Measurements from ENCODE around the gene CUEDC2.
A peak's percentile ranks its signal among the peaks of the same experiment; 100 is the strongest.

CUEDC2 gene

GRCh38 chr10:102376901-102377300 lies 55.5 kb downstream of the CUEDC2 start (continued):
- TF ChIP-seq, protein P1, sequence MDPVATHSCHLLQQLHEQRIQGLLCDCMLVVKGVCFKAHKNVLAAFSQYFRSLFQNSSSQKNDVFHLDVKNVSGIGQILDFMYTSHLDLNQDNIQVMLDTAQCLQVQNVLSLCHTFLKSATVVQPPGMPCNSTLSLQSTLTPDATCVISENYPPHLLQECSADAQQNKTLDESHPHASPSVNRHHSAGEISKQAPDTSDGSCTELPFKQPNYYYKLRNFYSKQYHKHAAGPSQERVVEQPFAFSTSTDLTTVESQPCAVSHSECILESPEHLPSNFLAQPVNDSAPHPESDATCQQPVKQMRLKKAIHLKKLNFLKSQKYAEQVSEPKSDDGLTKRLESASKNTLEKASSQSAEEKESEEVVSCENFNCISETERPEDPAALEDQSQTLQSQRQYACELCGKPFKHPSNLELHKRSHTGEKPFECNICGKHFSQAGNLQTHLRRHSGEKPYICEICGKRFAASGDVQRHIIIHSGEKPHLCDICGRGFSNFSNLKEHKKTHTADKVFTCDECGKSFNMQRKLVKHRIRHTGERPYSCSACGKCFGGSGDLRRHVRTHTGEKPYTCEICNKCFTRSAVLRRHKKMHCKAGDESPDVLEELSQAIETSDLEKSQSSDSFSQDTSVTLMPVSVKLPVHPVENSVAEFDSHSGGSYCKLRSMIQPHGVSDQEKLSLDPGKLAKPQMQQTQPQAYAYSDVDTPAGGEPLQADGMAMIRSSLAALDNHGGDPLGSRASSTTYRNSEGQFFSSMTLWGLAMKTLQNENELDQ (tag by site-specific recombination; IDR thresholded peaks at IDR 0.05; ENCODE audit: low read depth): no peak
- TF ChIP-seq ZNF274 (IDR thresholded peaks at IDR 0.05; ENCODE audit: low read length): no peak
- TF ChIP-seq ZNF274 (tag by site-specific recombination; IDR thresholded peaks at IDR 0.05; ENCODE audit: borderline replicate concordance): no peak
- TF ChIP-seq ZNF785 (tag by site-specific recombination; IDR thresholded peaks at IDR 0.05): no peak

DNA sequence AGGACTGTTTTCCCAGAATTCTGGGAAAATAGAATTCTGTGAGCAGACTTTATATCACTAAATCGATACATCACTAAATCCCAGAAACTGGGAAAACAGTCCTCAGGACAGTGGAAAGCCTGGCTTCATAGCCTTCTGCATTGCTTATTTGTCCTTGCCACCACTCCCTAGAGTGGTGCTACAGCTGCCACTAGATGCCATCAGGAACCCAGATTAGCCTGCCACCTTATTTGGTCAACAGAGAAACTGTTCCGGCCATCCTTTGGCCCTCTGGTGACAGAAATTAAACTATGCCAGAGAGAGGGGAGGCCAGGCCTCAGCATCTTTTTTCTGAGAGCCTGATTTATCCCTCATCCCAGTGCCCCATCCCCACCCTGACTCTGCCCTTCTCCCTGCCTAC lies 56.5 kb downstream of the CUEDC2 start:
- peaks cover 21 to 86% of the 10 kb centered on the region in 2 experiments for H3K36me3 ChIP-seq (ENCODE audit: control insufficient read depth in 2 of 2, insufficient read depth in 1 of 2, low read length in 2 of 2)
- H3K9me3 ChIP-seq (ENCODE audit: control insufficient read depth, insufficient read depth, low read depth, low read length): no peaks in the 10 kb centered on the region
- POLR2A ChIA-PET: no interaction called here
- no peak overlapping the region for H3K27ac ChIP-seq (ENCODE audit: extremely low read depth, low read depth, low read length)
- TF ChIP-seq CTCF (tag by site-specific recombination; IDR thresholded peaks at IDR 0.05): no peak; the same call in 1 of the 2 replicates
- TF ChIP-seq KLF9 (tag by site-specific recombination; IDR thresholded peaks at IDR 0.05; ENCODE audit: low read depth): no peak
- TF ChIP-seq ZNF302 (tag by site-specific recombination; IDR thresholded peaks at IDR 0.05; ENCODE audit: low read depth): no peak
- TF ChIP-seq ZNF19 (tag by site-specific recombination; IDR thresholded peaks at IDR 0.05; ENCODE audit: low read depth): no peak
- TF ChIP-seq ZNF560 (tag by site-specific recombination; IDR thresholded peaks at IDR 0.05; ENCODE audit: borderline replicate concordance): no peak
- no peak for TF ChIP-seq ZBTB8A (tag by site-specific recombination; IDR thresholded peaks at IDR 0.05)
- no peaks in the 10 kb centered on the region for H3K4me1 ChIP-seq (ENCODE audit: control insufficient read depth, insufficient read depth, low read length)
- CTCF ChIA-PET: interaction anchor here (0.7 to 1.9 kb wide), 4 partner anchors 18 to 146 kb away, joined by 3 to 10 read pairs (median 6); no protein-coding TSS in a partner anchor
- H3K4me3 ChIP-seq (ENCODE audit: low read depth, low read length): no peak overlapping the region

GRCh38 chr10:102375250-102375649 lies 57.1 kb downstream of the CUEDC2 start:
- Histone ChIP-seq H3K27ac (ENCODE audit: extremely low read depth, low read depth, low read length) (no peak overlapping the region), H3K36me3 (ENCODE audit: control insufficient read depth in 2 of 2, insufficient read depth in 1 of 2, low read length in 2 of 2) (peaks cover 24 to 86% of the 10 kb centered on the region in 2 experiments), H3K4me1 (ENCODE audit: control insufficient read depth, insufficient read depth, low read length) (no peaks in the 10 kb centered on the region), H3K4me3 (ENCODE audit: low read depth, low read length) (no peak overlapping the region), H3K9me3 (ENCODE audit: control insufficient read depth, insufficient read depth, low read depth, low read length) (no peaks in the 10 kb centered on the region)
- ChIA-PET CTCF (interaction anchor here (0.5 to 1.9 kb wide), 5 partner anchors 11 to 222 kb away, joined by 3 to 10 read pairs (median 5); no protein-coding TSS in a partner anchor), POLR2A (interaction anchor here (1.1 kb wide), 1 partner anchor 57 kb away, joined by 7 read pairs; no protein-coding TSS in a partner anchor)
- TF ChIP-seq ZEB2 (tag by site-specific recombination; IDR thresholded peaks at IDR 0.05) (no peak), ZNF580 (tag by site-specific recombination; IDR thresholded peaks at IDR 0.05) (no peak), CTCF (tag by site-specific recombination; IDR thresholded peaks at IDR 0.05) (0 out of 2 replicates have a peak, but pooled peaks have one; percentile 21), BCL11A (tag by site-specific recombination; IDR thresholded peaks at IDR 0.05; ENCODE audit: low read depth) (no peak)
- TF ChIP-seq, protein P2, sequence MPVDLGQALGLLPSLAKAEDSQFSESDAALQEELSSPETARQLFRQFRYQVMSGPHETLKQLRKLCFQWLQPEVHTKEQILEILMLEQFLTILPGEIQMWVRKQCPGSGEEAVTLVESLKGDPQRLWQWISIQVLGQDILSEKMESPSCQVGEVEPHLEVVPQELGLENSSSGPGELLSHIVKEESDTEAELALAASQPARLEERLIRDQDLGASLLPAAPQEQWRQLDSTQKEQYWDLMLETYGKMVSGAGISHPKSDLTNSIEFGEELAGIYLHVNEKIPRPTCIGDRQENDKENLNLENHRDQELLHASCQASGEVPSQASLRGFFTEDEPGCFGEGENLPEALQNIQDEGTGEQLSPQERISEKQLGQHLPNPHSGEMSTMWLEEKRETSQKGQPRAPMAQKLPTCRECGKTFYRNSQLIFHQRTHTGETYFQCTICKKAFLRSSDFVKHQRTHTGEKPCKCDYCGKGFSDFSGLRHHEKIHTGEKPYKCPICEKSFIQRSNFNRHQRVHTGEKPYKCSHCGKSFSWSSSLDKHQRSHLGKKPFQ (tag by site-specific recombination; IDR thresholded peaks at IDR 0.05): peak; percentile 49; the same call in 1 of the 2 replicates
- TF ChIP-seq, protein P3, sequence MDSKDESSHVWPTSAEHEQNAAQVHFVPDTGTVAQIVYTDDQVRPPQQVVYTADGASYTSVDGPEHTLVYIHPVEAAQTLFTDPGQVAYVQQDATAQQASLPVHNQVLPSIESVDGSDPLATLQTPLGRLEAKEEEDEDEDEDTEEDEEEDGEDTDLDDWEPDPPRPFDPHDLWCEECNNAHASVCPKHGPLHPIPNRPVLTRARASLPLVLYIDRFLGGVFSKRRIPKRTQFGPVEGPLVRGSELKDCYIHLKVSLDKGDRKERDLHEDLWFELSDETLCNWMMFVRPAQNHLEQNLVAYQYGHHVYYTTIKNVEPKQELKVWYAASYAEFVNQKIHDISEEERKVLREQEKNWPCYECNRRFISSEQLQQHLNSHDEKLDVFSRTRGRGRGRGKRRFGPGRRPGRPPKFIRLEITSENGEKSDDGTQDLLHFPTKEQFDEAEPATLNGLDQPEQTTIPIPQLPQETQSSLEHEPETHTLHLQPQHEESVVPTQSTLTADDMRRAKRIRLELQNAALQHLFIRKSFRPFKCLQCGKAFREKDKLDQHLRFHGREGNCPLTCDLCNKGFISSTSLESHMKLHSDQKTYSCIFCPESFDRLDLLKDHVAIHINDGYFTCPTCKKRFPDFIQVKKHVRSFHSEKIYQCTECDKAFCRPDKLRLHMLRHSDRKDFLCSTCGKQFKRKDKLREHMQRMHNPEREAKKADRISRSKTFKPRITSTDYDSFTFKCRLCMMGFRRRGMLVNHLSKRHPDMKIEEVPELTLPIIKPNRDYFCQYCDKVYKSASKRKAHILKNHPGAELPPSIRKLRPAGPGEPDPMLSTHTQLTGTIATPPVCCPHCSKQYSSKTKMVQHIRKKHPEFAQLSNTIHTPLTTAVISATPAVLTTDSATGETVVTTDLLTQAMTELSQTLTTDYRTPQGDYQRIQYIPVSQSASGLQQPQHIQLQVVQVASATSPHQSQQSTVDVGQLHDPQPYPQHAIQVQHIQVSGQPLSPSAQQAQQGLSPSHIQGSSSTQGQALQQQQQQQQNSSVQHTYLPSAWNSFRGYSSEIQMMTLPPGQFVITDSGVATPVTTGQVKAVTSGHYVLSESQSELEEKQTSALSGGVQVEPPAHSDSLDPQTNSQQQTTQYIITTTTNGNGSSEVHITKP (tag by site-specific recombination; IDR thresholded peaks at IDR 0.05): no peak
- TF ChIP-seq, protein P4, sequence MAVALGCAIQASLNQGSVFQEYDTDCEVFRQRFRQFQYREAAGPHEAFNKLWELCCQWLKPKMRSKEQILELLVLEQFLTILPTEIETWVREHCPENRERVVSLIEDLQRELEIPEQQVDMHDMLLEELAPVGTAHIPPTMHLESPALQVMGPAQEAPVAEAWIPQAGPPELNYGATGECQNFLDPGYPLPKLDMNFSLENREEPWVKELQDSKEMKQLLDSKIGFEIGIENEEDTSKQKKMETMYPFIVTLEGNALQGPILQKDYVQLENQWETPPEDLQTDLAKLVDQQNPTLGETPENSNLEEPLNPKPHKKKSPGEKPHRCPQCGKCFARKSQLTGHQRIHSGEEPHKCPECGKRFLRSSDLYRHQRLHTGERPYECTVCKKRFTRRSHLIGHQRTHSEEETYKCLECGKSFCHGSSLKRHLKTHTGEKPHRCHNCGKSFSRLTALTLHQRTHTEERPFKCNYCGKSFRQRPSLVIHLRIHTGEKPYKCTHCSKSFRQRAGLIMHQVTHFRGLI (tag by site-specific recombination; IDR thresholded peaks at IDR 0.05): no peak
